Testis (tissue), 5 donors: ENCODE measurements around the gene NR4A3. TPM values are rescaled to one million over a fixed set of nuclear protein-coding genes. Genes with fewer than 3 reads are reported as not detected.

Source experiments
- DNase-seq: peaks from one replicate; pipeline ENCODE4 v3.0.0-alpha.2; 2019
- H3K27ac ChIP-seq, 2 donors: fragments of 200-600 bp; sonication (generic); one replicate each; pipeline ENCODE4 v1.5.1; 2019
- H3K27me3 ChIP-seq: fragments of 200-600 bp; sonication (generic); one replicate; pipeline ENCODE4 v1.5.1; 2019
- H3K36me3 ChIP-seq: fragments of 200-600 bp; sonication (generic); one replicate; pipeline ENCODE4 v1.5.1; 2017; ENCODE audit warnings: low read depth; ENCODE audit errors: missing control alignments
- H3K4me1 ChIP-seq: fragments of 200-600 bp; sonication (generic); one replicate; pipeline ENCODE4 v1.5.1; 2019
- H3K4me3 ChIP-seq, 2 donors: fragments of 200-600 bp; sonication (generic); one replicate each; pipeline ENCODE4 v1.5.1; 2017 to 2019
- H3K9me3 ChIP-seq: fragments of 200-600 bp; sonication (generic); one replicate; pipeline ENCODE4 v1.5.1; 2017
- CTCF ChIP-seq, 3 experiments: fragments of 450-650 bp in 2 of 3; fragments of 200-600 bp in 1 of 3; sonication (generic) in 1 of 3; IDR thresholded peaks; one replicate each; pipeline ENCODE4 v1.5.1; 2016 to 2019; ENCODE audit warnings: antibody characterized with exemption in 3 of 3, mild to moderate bottlenecking in 2 of 3, moderate library complexity in 1 of 3
- POLR2A ChIP-seq: fragments of 450-650 bp; IDR thresholded peaks from one replicate; pipeline ENCODE4 v1.6.1; 2017; ENCODE audit warnings: antibody characterized with exemption, mild to moderate bottlenecking, moderate library complexity
- WGBS, 2 donors: methylation state at CpG; one replicate each; pipeline ENCODE4 v1.1.5; 2018; 5-methylcytosine and 5-hydroxymethylcytosine counted together
- intact Hi-C: fragments of 100-400 bp; cut with DNase I; formaldehyde crosslinking; loops from one replicate; pipeline ENCODE4 v1.15.1; 2023; ENCODE audit warnings: low total_unique reads
- long read RNA-seq, 2 donors: transcript quantifications; one replicate each; lab custom pipeline, GENCODE V29; 2026
- polyA plus RNA-seq: library from polyadenylated mRNA; stranded (reverse); fragments of 350-450 nt; fragmentation: Illumina TruSeq; extraction: RNeasy Lipid Tissue Mini Kit (QIAGEN cat#74804); gene quantifications from one replicate; pipeline ENCODE4 v1.2.3, GENCODE V29; 2014; ENCODE audit warnings: low read depth, low replicate concordance; ENCODE audit not compliant: insufficient read depth
- total RNA-seq, 2 donors: library from RNA; depleted of rRNA; stranded (reverse); fragments of >200 nt; gene quantifications; one replicate each; pipeline ENCODE4 v1.2.3, GENCODE V29; 2016

The NR4A3 gene
- 1 to 10 TPM; 2.5 to 3.0 TPM for total RNA-seq
- 1.7 TPM for polyA plus RNA-seq
- long read RNA-seq, donor 1: 0 reads
- long read RNA-seq, donor 2: 0 reads

- H3K4me3 ChIP-seq: peak within 1 kb of the TSS; percentile 83 to 97
- TF ChIP-seq CTCF (IDR thresholded peaks at IDR 0.05) (peak in 2 of 3 experiments; percentile 45 to 52), POLR2A (no peak)
- peak; percentile 96 for DNase-seq
- no peaks in the 10 kb centered on the region for H3K36me3 ChIP-seq
- WGBS, 2 donors: 0 to 1% methylated on average over 2 to 68 of the region's 75 CpGs
- H3K4me1 ChIP-seq: peaks cover 35% of the 10 kb centered on the region
- H3K9me3 ChIP-seq: no peaks in the 10 kb centered on the region
- intact Hi-C loops: loop anchor here (5.0 kb wide), 1 partner anchor 86 kb away; the partner anchor contains the start of gene STX17
- no peaks in the 10 kb centered on the region for H3K27me3 ChIP-seq
- H3K27ac ChIP-seq: peak within 1 kb of the TSS; percentile 92 to 99
Measured at GRCh38 chr9:99821396-99822108, at the start of gene NR4A3. Gene NR4A3, plus strand, starts transcription at chr9:99821885. Its CDS starts 6,158 bp downstream, at chr9:99828043.

GRCh38 chr9:99773468-99774138 is 48.1 kb upstream of the NR4A3 start:
- no peak for DNase-seq
- Histone ChIP-seq H3K9me3 (no peaks in the 10 kb centered on the region), H3K27ac (no peak overlapping the region), H3K27me3 (no peaks in the 10 kb centered on the region), H3K4me1 (no peaks in the 10 kb centered on the region), H3K36me3 (no peaks in the 10 kb centered on the region), H3K4me3 (no peak overlapping the region)
- TF ChIP-seq CTCF (IDR thresholded peaks at IDR 0.05) (no peak), POLR2A (no peak)
- intact Hi-C loops: no loop called here
- 86 to 94% methylated on average over 2 of the region's 2 CpGs for WGBS, 2 donors

GRCh38 chr9:99778308-99778707 is 43.4 kb upstream of the NR4A3 start:
- H3K36me3 ChIP-seq: no peaks in the 10 kb centered on the region
- DNase-seq: no peak
- H3K27me3 ChIP-seq: no peaks in the 10 kb centered on the region
- no peaks in the 10 kb centered on the region for H3K4me1 ChIP-seq
- H3K4me3 ChIP-seq: no peak overlapping the region
- intact Hi-C loops: no loop called here
- WGBS, 2 donors: 77 to 84% methylated on average over 2 of the region's 2 CpGs
- TF ChIP-seq POLR2A (no peak), CTCF (IDR thresholded peaks at IDR 0.05) (no peak)
- H3K9me3 ChIP-seq: no peaks in the 10 kb centered on the region
- H3K27ac ChIP-seq: no peak overlapping the region

- Histone ChIP-seq H3K36me3 (no peaks in the 10 kb centered on the region), H3K4me1 (no peaks in the 10 kb centered on the region), H3K9me3 (no peaks in the 10 kb centered on the region), H3K4me3 (no peak overlapping the region), H3K27me3 (no peaks in the 10 kb centered on the region), H3K27ac (no peak overlapping the region)
- WGBS, 2 donors: 80 to 87% methylated on average over 3 of the region's 3 CpGs
- no peak for TF ChIP-seq CTCF (IDR thresholded peaks at IDR 0.05)
- TF ChIP-seq POLR2A: no peak
- intact Hi-C loops: no loop called here
- no peak for DNase-seq
Measured at GRCh38 chr9:99778836-99779235, 42.8 kb upstream of the NR4A3 start.
